Measurements from ENCODE around the gene NOP53. TPM values are rescaled to one million over a fixed set of nuclear protein-coding genes. Genes with fewer than 3 reads are reported as not detected.

Gene NOP53
- total RNA-seq, 1 donor from 2014 or later: 89.9 TPM

DNA sequence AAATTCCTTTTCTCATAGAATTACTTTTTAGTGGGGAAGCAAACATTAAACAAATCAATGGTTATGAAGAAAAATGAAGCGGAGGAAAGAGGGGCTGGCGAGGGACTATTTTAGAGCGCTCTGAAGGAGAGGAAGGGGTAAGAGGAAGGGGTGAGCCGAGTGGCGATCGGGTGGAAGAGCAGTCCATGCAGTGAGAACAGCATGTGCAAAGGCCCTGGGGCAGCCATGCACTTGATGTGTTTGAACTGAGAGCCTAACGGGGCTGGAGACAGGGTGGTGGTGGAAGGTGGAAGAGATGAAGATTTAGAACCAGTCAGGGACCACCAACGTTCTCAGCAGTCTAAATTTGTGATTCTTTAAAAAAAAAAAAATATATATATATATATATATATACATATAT lies 14.4 kb upstream of the NOP53 start:
- no peak for DNase-seq (ENCODE audit: low read depth)
- Mint-ChIP-seq H3K9me3 (ENCODE audit: unreplicated experiment) (no peaks in the 10 kb centered on the region), H3K27me3 (ENCODE audit: low read depth, unreplicated experiment) (no peaks in the 10 kb centered on the region), H3K27ac (ENCODE audit: unreplicated experiment) (peak overlapping the region; percentile 48), H3K4me1 (ENCODE audit: low read depth, unreplicated experiment) (peaks cover 19% of the 10 kb centered on the region), H3K36me3 (ENCODE audit: low read depth, unreplicated experiment) (peaks cover 28% of the 10 kb centered on the region), H3K4me3 (ENCODE audit: unreplicated experiment) (no peak overlapping the region)
- Histone ChIP-seq H3K4me1 (ENCODE audit: insufficient read depth, low read length) (peaks cover 20% of the 10 kb centered on the region), H3K36me3 (ENCODE audit: insufficient read depth, low read length) (peaks cover 18% of the 10 kb centered on the region), H2AFZ (ENCODE audit: low read depth, low read length) (no peak overlapping the region), H4K20me1 (ENCODE audit: insufficient read depth, low read length) (peaks cover 28% of the 10 kb centered on the region), H3K9me3 (ENCODE audit: insufficient read depth, low read depth, low read length) (no peaks in the 10 kb centered on the region), H3K79me2 (ENCODE audit: insufficient read depth, low read length) (peaks cover 23% of the 10 kb centered on the region), H3K9ac (ENCODE audit: low read length) (no peak overlapping the region), H3K4me3 (ENCODE audit: insufficient read depth, low read depth, low read length) (no peak overlapping the region), H3K27ac (ENCODE audit: low read depth, low read length) (no peak overlapping the region), H3K4me2 (ENCODE audit: low read length) (no peak overlapping the region), H3K27me3 (ENCODE audit: insufficient read depth, low read length) (no peaks in the 10 kb centered on the region)
- FAIRE-seq: no peak
- no peak for TF ChIP-seq EZH2 (IDR thresholded peaks at IDR 0.05; ENCODE audit: insufficient read depth, low read length)
- TF ChIP-seq, protein P1, sequence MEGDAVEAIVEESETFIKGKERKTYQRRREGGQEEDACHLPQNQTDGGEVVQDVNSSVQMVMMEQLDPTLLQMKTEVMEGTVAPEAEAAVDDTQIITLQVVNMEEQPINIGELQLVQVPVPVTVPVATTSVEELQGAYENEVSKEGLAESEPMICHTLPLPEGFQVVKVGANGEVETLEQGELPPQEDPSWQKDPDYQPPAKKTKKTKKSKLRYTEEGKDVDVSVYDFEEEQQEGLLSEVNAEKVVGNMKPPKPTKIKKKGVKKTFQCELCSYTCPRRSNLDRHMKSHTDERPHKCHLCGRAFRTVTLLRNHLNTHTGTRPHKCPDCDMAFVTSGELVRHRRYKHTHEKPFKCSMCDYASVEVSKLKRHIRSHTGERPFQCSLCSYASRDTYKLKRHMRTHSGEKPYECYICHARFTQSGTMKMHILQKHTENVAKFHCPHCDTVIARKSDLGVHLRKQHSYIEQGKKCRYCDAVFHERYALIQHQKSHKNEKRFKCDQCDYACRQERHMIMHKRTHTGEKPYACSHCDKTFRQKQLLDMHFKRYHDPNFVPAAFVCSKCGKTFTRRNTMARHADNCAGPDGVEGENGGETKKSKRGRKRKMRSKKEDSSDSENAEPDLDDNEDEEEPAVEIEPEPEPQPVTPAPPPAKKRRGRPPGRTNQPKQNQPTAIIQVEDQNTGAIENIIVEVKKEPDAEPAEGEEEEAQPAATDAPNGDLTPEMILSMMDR (IDR thresholded peaks at IDR 0.05; ENCODE audit: insufficient read depth, low read depth, low read length): no peak

DNA sequence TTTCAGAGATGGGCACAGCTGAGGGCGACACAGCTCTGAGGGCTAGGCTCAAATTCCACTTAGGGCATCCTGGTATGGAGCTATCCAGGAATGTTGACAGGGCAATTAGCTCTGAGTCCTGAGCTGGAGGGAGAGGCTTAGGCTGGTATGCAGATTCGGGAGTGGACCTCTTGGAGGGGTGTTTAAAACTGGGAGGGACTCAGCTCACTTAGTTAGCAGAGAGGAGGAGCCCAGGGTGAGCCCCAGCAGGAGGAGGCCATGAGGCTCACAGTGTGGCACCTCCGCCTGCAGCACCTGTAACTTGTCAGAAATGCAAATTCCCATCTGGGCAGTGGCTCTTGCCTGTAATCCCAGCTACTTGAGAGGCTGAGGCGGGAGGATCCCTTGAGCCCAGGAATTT lies 10.2 kb upstream of the NOP53 start:
- Histone ChIP-seq H3K36me3 (ENCODE audit: insufficient read depth, low read length) (peaks cover 25% of the 10 kb centered on the region), H3K4me2 (ENCODE audit: low read length) (no peak overlapping the region), H3K9ac (ENCODE audit: low read length) (no peak overlapping the region), H3K9me3 (ENCODE audit: insufficient read depth, low read depth, low read length) (no peaks in the 10 kb centered on the region), H3K27me3 (ENCODE audit: insufficient read depth, low read length) (no peaks in the 10 kb centered on the region), H3K4me1 (ENCODE audit: insufficient read depth, low read length) (no peaks in the 10 kb centered on the region), H3K4me3 (ENCODE audit: insufficient read depth, low read depth, low read length) (no peak overlapping the region), H4K20me1 (ENCODE audit: insufficient read depth, low read length) (peaks cover 26% of the 10 kb centered on the region), H3K79me2 (ENCODE audit: insufficient read depth, low read length) (peaks cover 19% of the 10 kb centered on the region), H2AFZ (ENCODE audit: low read depth, low read length) (no peak overlapping the region), H3K27ac (ENCODE audit: low read depth, low read length) (no peak overlapping the region)
- no peaks in the 10 kb centered on the region for H3K27me3 Mint-ChIP-seq (ENCODE audit: low read depth, unreplicated experiment)
- no peak overlapping the region for H3K4me3 Mint-ChIP-seq (ENCODE audit: unreplicated experiment)
- peaks cover 3% of the 10 kb centered on the region for H3K4me1 Mint-ChIP-seq (ENCODE audit: low read depth, unreplicated experiment)
- H3K36me3 Mint-ChIP-seq (ENCODE audit: low read depth, unreplicated experiment): peaks cover 27% of the 10 kb centered on the region
- no peak for FAIRE-seq
- TF ChIP-seq, protein P1 (IDR thresholded peaks at IDR 0.05; ENCODE audit: insufficient read depth, low read depth, low read length): no peak
- no peak for TF ChIP-seq EZH2 (IDR thresholded peaks at IDR 0.05; ENCODE audit: insufficient read depth, low read length)
- H3K27ac Mint-ChIP-seq (ENCODE audit: unreplicated experiment): no peak overlapping the region
- H3K9me3 Mint-ChIP-seq (ENCODE audit: unreplicated experiment): no peaks in the 10 kb centered on the region
- DNase-seq (ENCODE audit: low read depth): no peak

DNA sequence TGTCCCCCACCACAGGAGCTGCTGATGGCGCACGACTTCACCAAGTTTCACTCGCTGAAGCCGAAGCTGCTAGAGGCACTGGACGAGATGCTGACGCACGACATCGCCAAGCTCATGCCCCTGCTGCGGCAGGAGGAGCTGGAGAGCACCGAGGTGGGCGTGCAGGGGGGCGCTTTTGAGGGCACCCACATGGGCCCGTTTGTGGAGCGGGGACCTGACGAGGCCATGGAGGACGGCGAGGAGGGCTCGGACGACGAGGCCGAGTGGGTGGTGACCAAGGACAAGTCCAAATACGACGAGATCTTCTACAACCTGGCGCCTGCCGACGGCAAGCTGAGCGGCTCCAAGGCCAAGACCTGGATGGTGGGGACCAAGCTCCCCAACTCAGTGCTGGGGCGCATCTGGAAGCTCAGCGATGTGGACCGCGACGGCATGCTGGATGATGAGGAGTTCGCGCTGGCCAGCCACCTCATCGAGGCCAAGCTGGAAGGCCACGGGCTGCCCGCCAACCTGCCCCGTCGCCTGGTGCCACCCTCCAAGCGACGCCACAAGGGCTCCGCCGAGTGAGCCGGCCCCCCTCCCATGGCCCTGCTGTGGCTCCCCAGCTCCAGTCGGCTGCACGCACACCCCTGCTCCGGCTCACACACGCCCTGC lies 4.4 kb upstream of the NOP53 start:
- no peak overlapping the region for H3K4me2 ChIP-seq (ENCODE audit: low read length)
- peaks cover 20% of the 10 kb centered on the region for H3K4me1 ChIP-seq (ENCODE audit: insufficient read depth, low read length)
- peaks cover 4% of the 10 kb centered on the region for H4K20me1 ChIP-seq (ENCODE audit: insufficient read depth, low read length)
- peaks cover 3% of the 10 kb centered on the region for H3K79me2 ChIP-seq (ENCODE audit: insufficient read depth, low read length)
- Mint-ChIP-seq H3K27ac (ENCODE audit: unreplicated experiment) (no peak overlapping the region), H3K27me3 (ENCODE audit: low read depth, unreplicated experiment) (no peaks in the 10 kb centered on the region), H3K4me3 (ENCODE audit: unreplicated experiment) (no peak overlapping the region), H3K36me3 (ENCODE audit: low read depth, unreplicated experiment) (peaks cover 25% of the 10 kb centered on the region), H3K4me1 (ENCODE audit: low read depth, unreplicated experiment) (peaks cover 16% of the 10 kb centered on the region), H3K9me3 (ENCODE audit: unreplicated experiment) (no peaks in the 10 kb centered on the region)
- no peak overlapping the region for H2AFZ ChIP-seq (ENCODE audit: low read depth, low read length)
- no peak overlapping the region for H3K9ac ChIP-seq (ENCODE audit: low read length)
- no peak for DNase-seq (ENCODE audit: low read depth)
- no peak overlapping the region for H3K4me3 ChIP-seq (ENCODE audit: insufficient read depth, low read depth, low read length)
- no peaks in the 10 kb centered on the region for H3K9me3 ChIP-seq (ENCODE audit: insufficient read depth, low read depth, low read length)
- peak overlapping the region; percentile 12 for H3K27ac ChIP-seq (ENCODE audit: low read depth, low read length)
- H3K27me3 ChIP-seq (ENCODE audit: insufficient read depth, low read length): no peaks in the 10 kb centered on the region
- no peak for FAIRE-seq
- peaks cover 23% of the 10 kb centered on the region for H3K36me3 ChIP-seq (ENCODE audit: insufficient read depth, low read length)
- TF ChIP-seq, protein P1 (IDR thresholded peaks at IDR 0.05; ENCODE audit: insufficient read depth, low read depth, low read length): no peak
- no peak for TF ChIP-seq EZH2 (IDR thresholded peaks at IDR 0.05; ENCODE audit: insufficient read depth, low read length)

Measured in astrocyte (in vitro differentiated cells and primary cell).